Liver (tissue), 9 donors: ENCODE results near the gene MIEF2. TPM values are rescaled to one million over a fixed set of nuclear protein-coding genes. Genes with fewer than 3 reads are reported as not detected.
A peak's percentile ranks its signal among the peaks of the same experiment; 100 is the strongest.
"Not testable (repeated sequence)": the region's sequence is repeated elsewhere in the genome, so short reads cannot be mapped to it uniquely, and the experiment has no call there.

Experiments used
- DNase-seq: peaks from one replicate; pipeline ENCODE4 v3.0.0-alpha.2; 2017; ENCODE audit warnings: low spot score
- H3K27ac ChIP-seq, 2 donors: one replicate each; pipeline ENCODE4 v1.7.0; 2013; ENCODE audit warnings: inconsistent platforms in 2 of 2, low read length in 2 of 2, control low read depth in 1 of 2, low read depth in 1 of 2, mild to moderate bottlenecking in 1 of 2
- H3K27me3 ChIP-seq, 4 donors: one replicate each; pipeline versions ENCODE4 v1.6.1 to v1.7.0; 2013; ENCODE audit warnings: low read length in 3 of 4, inconsistent platforms in 1 of 4, mild to moderate bottlenecking in 1 of 4, moderate library complexity in 1 of 4; ENCODE audit not compliant: control insufficient read depth in 4 of 4, insufficient read depth in 4 of 4
- H3K36me3 ChIP-seq, 4 donors: one replicate each; pipeline versions ENCODE4 v1.6.1 to v1.7.0; 2013; ENCODE audit warnings: low read length in 3 of 4, mild to moderate bottlenecking in 3 of 4, low read depth in 1 of 4, moderate library complexity in 1 of 4; ENCODE audit not compliant: control insufficient read depth in 4 of 4, insufficient read depth in 3 of 4
- H3K4me1 ChIP-seq, 4 donors: one replicate each; pipeline versions ENCODE4 v1.6.1 to v1.7.0; 2013; ENCODE audit warnings: low read length in 3 of 4, mild to moderate bottlenecking in 3 of 4, moderate library complexity in 1 of 4; ENCODE audit not compliant: control insufficient read depth in 4 of 4, insufficient read depth in 4 of 4
- H3K4me3 ChIP-seq, 3 donors: one replicate each; pipeline versions ENCODE4 v1.6.1 to v1.7.0; 2013; ENCODE audit warnings: low read length in 3 of 3, control low read depth in 1 of 3, low read depth in 1 of 3, mild to moderate bottlenecking in 1 of 3
- H3K9ac ChIP-seq, 2 donors: one replicate each; pipeline ENCODE4 v1.7.0; 2013; ENCODE audit warnings: low read length in 2 of 2, mild to moderate bottlenecking in 2 of 2, moderate library complexity in 2 of 2, control low read depth in 1 of 2, low read depth in 1 of 2
- H3K9me3 ChIP-seq, 4 donors: one replicate each; pipeline versions ENCODE4 v1.6.1 to v1.7.0; 2013; ENCODE audit warnings: low read length in 3 of 4; ENCODE audit not compliant: control insufficient read depth in 4 of 4
- HNF4A ChIP-seq, 2 donors: conservative IDR thresholded peaks; 2 replicates each; pipeline ENCODE4 v1.6.1; 2016; ENCODE audit warnings: antibody characterized with exemption in 2 of 2, mild to moderate bottlenecking in 2 of 2
- REST ChIP-seq: IDR thresholded peaks from 2 replicates; pipeline ENCODE4 v1.6.1; 2016; ENCODE audit warnings: antibody characterized with exemption, mild to moderate bottlenecking
- RXRA ChIP-seq, 2 donors: IDR thresholded peaks; 2 replicates each; pipeline ENCODE4 v1.6.1; 2017 to 2018; ENCODE audit warnings: antibody characterized with exemption in 2 of 2, mild to moderate bottlenecking in 1 of 2
- SP1 ChIP-seq: IDR thresholded peaks from 2 replicates; pipeline ENCODE4 v1.6.1; 2018; ENCODE audit warnings: antibody characterized with exemption, mild to moderate bottlenecking
- TAF1 ChIP-seq: conservative IDR thresholded peaks from 2 replicates; pipeline ENCODE4 v1.6.1; 2016; ENCODE audit warnings: antibody characterized with exemption, mild to moderate bottlenecking
- WGBS: extraction: QIAGEN DNeasy Blood & Tissue Kit; methylation state at CpG from one replicate; pipeline ENCODE4 v1.1.7; 2013; 5-methylcytosine and 5-hydroxymethylcytosine counted together
- polyA plus RNA-seq, 2 donors: library from polyadenylated mRNA; stranded (reverse) in 1 of 2; unstranded in 1 of 2; fragments of 200-250 nt in 1 of 2; fragments of >200 nt in 1 of 2; fragmentation: Nextera tagmentation in 1 of 2; extraction: Ambion mirVana in 1 of 2; gene quantifications; one replicate each; pipeline versions ENCODE4 v1.2.1 to v1.2.3, GENCODE V29; 2013 to 2015
- total RNA-seq, 2 donors: library from RNA; depleted of rRNA; stranded (reverse); fragments of >200 nt; gene quantifications; one replicate each; pipeline ENCODE4 v1.2.3, GENCODE V29; 2014
- donor health status: healthy.
- donor health status: healthy.
- donor health status: healthy.
- donor health status: healthy.
- donor health status: healthy.

The MIEF2 gene
- total and polyA plus RNA-seq, 4 donors: 4.1 to 11.1 (median 6.6) TPM

- no peak for DNase-seq
- no peak for TF ChIP-seq REST
- no peaks in the 10 kb centered on the region for H3K9me3 ChIP-seq
- 97% methylated on average over 15 of the region's 15 CpGs for WGBS
- no peak overlapping the region for H3K27ac ChIP-seq
- peaks cover 7 to 59% (median 32%) of the 10 kb centered on the region in 4 donors for H3K36me3 ChIP-seq
- no peak overlapping the region for H3K9ac ChIP-seq
- H3K4me3 ChIP-seq: no peak overlapping the region
- no peaks in the 10 kb centered on the region for H3K4me1 ChIP-seq
- no peaks in the 10 kb centered on the region for H3K27me3 ChIP-seq
These were observed 31.5 kb downstream of the MIEF2 start for GRCh38 chr17:18291718-18292540.

DNA sequence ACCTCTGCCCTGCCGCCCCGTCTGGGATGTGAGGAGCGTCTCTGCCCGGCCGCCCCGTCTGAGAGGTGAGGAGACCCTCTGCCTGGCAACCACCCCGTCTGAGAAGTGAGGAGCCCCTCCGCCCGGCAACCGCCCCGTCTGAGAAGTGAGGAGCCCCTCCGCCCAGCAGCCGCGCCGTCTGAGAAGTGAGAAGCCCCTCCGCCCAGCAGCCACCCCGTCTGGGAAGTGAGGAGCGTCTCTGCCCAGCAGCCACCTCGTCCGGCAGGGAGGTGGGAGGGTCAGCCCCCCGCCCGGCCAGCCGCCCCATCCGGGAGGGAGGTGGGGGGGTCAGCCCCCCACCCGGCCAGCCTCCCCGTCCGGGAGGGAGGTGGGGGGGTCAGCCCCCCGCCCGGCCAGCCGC lies 37.6 kb downstream of the MIEF2 start:
- not testable (repeated sequence) for DNase-seq, H3K4me3 ChIP-seq, H3K9ac ChIP-seq, H3K4me1 ChIP-seq, H3K9me3 ChIP-seq, H3K27ac ChIP-seq, H3K27me3 ChIP-seq
- peaks cover 13 to 46% (median 28%) of the 10 kb centered on the region in 4 donors for H3K36me3 ChIP-seq
- 96% methylated on average over 28 of the region's 30 CpGs for WGBS

GRCh38 chr17:18300725-18301480 lies 40.4 kb downstream of the MIEF2 start:
- DNase-seq: no peak
- Histone ChIP-seq H3K9me3 (no peaks in the 10 kb centered on the region), H3K27me3 (no peaks in the 10 kb centered on the region), H3K4me1 (no peaks in the 10 kb centered on the region), H3K4me3 (no peak overlapping the region), H3K27ac (peak overlapping the region in 1 of 2 donors; percentile 33), H3K36me3 (peaks cover 16 to 55% (median 37%) of the 10 kb centered on the region in 4 donors), H3K9ac (no peak overlapping the region)
- no peak for TF ChIP-seq SP1
- no peak for TF ChIP-seq RXRA (IDR thresholded peaks at IDR 0.05)
- TF ChIP-seq TAF1: no peak
- no peak for TF ChIP-seq HNF4A (conservative IDR thresholded peaks at IDR 0.05)
- 86% methylated on average over 8 of the region's 8 CpGs for WGBS

DNA sequence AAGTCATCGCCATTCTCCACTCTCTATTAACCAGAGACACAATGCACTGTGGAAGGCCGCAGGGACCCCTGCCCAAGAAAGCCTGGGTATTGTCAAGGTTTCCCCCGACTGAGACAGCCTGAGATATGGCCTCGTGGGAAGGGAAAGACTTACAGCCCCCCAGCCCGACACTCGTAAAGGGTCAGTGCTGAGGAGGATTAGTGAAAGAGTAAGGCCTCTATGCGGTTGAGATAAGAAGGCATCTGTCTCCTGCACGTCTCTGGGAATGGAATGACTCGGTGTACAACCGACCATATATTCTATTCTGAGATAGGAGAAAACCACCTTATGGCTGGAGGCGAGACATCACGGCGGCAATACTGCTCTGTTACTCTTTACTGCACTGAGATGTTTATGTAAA lies 42.7 kb downstream of the MIEF2 start:
- H3K36me3 ChIP-seq: peaks cover 20 to 69% (median 48%) of the 10 kb centered on the region in 4 donors
- not testable (repeated sequence) for H3K27me3 ChIP-seq, H3K27ac ChIP-seq, H3K9me3 ChIP-seq, H3K9ac ChIP-seq, DNase-seq, H3K4me3 ChIP-seq, H3K4me1 ChIP-seq
- 91% methylated on average over 13 of the region's 13 CpGs for WGBS
